Stimulated activated naive B cell treated with anti-CD40 and anti-IgM and Interleukin-4, amounts not matched to agents 10 μg/mL and 1 μg/mL and 100 μg/mL, for 72 hours (primary cell): ENCODE data around the gene RAB11A.

Source experiments
- ATAC-seq, 2 donors: fragments of 150-1000 bp; cut with Tn5 transposase; replicated peaks; 2 replicates each; pipeline ENCODE4 v1.10.0; 2021; ENCODE audit warnings: moderate library complexity in 1 of 2
- DNase-seq: peaks from one replicate; pipeline ENCODE4 v3.0.0; 2021
- H3K27ac Mint-ChIP-seq: one replicate; pipeline ENCODE4 v1.8.0; 2022; ENCODE audit warnings: mild to moderate bottlenecking, mixed read lengths
- H3K27me3 Mint-ChIP-seq, 2 donors: one replicate each; pipeline ENCODE4 v1.8.0; 2022; ENCODE audit warnings: mixed read lengths in 2 of 2
- H3K36me3 Mint-ChIP-seq, 2 donors: one replicate each; pipeline ENCODE4 v1.8.0; 2022; ENCODE audit warnings: mixed read lengths in 2 of 2, mild to moderate bottlenecking in 1 of 2
- H3K4me1 Mint-ChIP-seq, 2 donors: one replicate each; pipeline ENCODE4 v1.8.0; 2022; ENCODE audit warnings: mixed read lengths in 2 of 2, mild to moderate bottlenecking in 1 of 2
- H3K4me3 Mint-ChIP-seq, 2 donors: one replicate each; pipeline ENCODE4 v1.8.0; 2022; ENCODE audit warnings: mild to moderate bottlenecking in 2 of 2, mixed read lengths in 2 of 2, moderate library complexity in 1 of 2
- H3K9me3 Mint-ChIP-seq, 2 donors: one replicate each; pipeline ENCODE4 v1.8.0; 2022; ENCODE audit warnings: mixed read lengths in 2 of 2, mild to moderate bottlenecking in 1 of 2

The RAB11A gene

GRCh38 chr15:65939901-65940617 lies 70.8 kb downstream of the RAB11A start:
- Mint-ChIP-seq H3K4me3 (no peak overlapping the region), H3K9me3 (no peaks in the 10 kb centered on the region), H3K27me3 (no peaks in the 10 kb centered on the region), H3K27ac (no peak overlapping the region), H3K4me1 (no peaks in the 10 kb centered on the region), H3K36me3 (no peaks in the 10 kb centered on the region)
- DNase-seq: no peak
- ATAC-seq: no peak

GRCh38 chr15:65940618-65940909 lies 71.3 kb downstream of the RAB11A start:
- Mint-ChIP-seq H3K9me3 (no peaks in the 10 kb centered on the region), H3K4me1 (no peaks in the 10 kb centered on the region), H3K36me3 (no peaks in the 10 kb centered on the region), H3K27ac (no peak overlapping the region), H3K27me3 (no peaks in the 10 kb centered on the region), H3K4me3 (no peak overlapping the region)
- no peak for ATAC-seq
- no peak for DNase-seq
